ENCODE results near the gene STARD3.

DNA sequence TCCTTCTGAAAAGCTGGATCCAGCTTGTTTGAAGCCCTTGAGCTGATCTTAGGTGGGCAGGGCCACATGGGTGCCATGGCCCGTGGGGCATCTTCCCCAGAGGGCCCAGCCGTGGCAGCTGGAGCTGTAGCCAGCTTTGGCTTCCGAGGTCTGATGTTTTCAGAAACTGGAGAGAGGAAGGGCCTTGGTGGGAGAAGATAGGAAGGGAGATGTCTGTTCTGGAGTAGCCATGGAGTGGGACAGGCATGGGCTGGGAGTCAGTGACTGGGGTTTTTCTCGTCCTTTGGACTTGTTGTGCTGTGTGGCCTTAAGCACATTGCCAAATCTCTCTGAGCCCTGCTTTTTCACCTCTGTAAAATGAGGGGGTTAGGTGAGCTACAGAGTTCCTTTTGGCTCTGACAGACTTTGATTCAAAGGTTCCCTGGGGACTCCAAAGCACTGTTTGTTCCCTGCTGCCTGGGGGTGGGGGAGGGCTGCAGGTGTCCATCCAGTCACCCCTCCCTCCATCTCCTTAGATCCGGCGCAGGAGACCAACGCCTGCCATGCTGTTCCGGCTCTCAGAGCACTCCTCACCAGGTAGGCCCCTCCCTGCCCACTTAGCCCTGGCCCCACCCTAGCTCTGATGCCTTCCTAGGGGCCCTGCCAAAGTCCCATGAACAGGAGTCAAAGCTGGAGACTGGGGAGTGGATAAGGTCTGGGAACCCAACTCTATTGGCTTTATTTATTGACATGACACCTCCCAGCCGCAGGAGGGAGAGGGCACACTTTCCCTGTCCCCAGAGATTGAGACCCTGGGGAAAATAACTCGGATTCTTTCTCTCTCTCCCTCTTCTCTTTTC lies 8.1 kb upstream of the STARD3 start:
- TF ChIP-seq, protein P1, sequence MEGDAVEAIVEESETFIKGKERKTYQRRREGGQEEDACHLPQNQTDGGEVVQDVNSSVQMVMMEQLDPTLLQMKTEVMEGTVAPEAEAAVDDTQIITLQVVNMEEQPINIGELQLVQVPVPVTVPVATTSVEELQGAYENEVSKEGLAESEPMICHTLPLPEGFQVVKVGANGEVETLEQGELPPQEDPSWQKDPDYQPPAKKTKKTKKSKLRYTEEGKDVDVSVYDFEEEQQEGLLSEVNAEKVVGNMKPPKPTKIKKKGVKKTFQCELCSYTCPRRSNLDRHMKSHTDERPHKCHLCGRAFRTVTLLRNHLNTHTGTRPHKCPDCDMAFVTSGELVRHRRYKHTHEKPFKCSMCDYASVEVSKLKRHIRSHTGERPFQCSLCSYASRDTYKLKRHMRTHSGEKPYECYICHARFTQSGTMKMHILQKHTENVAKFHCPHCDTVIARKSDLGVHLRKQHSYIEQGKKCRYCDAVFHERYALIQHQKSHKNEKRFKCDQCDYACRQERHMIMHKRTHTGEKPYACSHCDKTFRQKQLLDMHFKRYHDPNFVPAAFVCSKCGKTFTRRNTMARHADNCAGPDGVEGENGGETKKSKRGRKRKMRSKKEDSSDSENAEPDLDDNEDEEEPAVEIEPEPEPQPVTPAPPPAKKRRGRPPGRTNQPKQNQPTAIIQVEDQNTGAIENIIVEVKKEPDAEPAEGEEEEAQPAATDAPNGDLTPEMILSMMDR (conservative IDR thresholded peaks at IDR 0.05), result no peak
- TF ChIP-seq EZH2 (IDR thresholded peaks at IDR 0.05; ENCODE audit: low read depth), result no peak

All from PC-9 (cell line).